Left lung (tissue), 10 donors: ENCODE measurements around the gene C11orf52. TPM values are rescaled to one million over a fixed set of nuclear protein-coding genes. Genes with fewer than 3 reads are reported as not detected.

ENCODE experiments used
- ATAC-seq: fragments of 200-7000 bp; cut with Tn5 transposase; one replicate; pipeline ENCODE4 v1.9.1; 2020; ENCODE audit warnings: moderate library complexity
- DNase-seq, 4 donors: peaks; one replicate each; pipeline ENCODE4 v3.0.0-alpha.2; 2013 to 2020
- H3K27ac ChIP-seq, 2 donors: fragments of 200-600 bp; sonication (generic) in 1 of 2; one replicate each; pipeline versions ENCODE4 v1.5.0 to v1.8.0; 2020 to 2021
- H3K27me3 ChIP-seq, 2 donors: fragments of 200-600 bp; sonication (generic) in 1 of 2; one replicate each; pipeline versions ENCODE4 v1.5.0 to v1.8.0; 2020 to 2021
- H3K36me3 ChIP-seq, 2 donors: fragments of 200-600 bp; sonication (generic) in 1 of 2; one replicate each; pipeline versions ENCODE4 v1.5.0 to v1.8.0; 2020 to 2021
- H3K4me1 ChIP-seq, 2 donors: fragments of 200-600 bp; one replicate each; pipeline ENCODE4 v1.8.0; 2021
- H3K4me3 ChIP-seq, 2 donors: fragments of 200-600 bp; sonication (generic) in 1 of 2; one replicate each; pipeline versions ENCODE4 v1.5.0 to v1.8.0; 2020 to 2021; ENCODE audit warnings: mild to moderate bottlenecking in 1 of 2
- H3K9me3 ChIP-seq, 2 donors: fragments of 200-600 bp; sonication (generic) in 1 of 2; one replicate each; pipeline versions ENCODE4 v1.5.0 to v1.8.0; 2020 to 2021
- intact Hi-C, 2 donors: fragments of 100-400 bp; cut with DNase I; formaldehyde crosslinking; loops; one replicate each; pipeline versions ENCODE4 v1.11.2 to v1.14.2; 2022
- polyA plus RNA-seq, 6 donors: library from polyadenylated mRNA; unstranded; fragments of 120-200 nt; gene quantifications; one replicate each; pipeline ENCODE4 v1.2.1, GENCODE V29; 2013; ENCODE audit not compliant: insufficient read length in 6 of 6
- total RNA-seq, 2 donors: library from RNA; stranded (reverse); fragmentation: NEBNext Ultra II Directional; extraction: Animal tissue kit (Norgen Biotek cat#: 25700); gene quantifications; one replicate each; pipeline ENCODE4 v1.2.1, GENCODE V29; 2021
- TF ChIP-seq, protein P1 (sequence below), 2 donors: fragments of 200-600 bp; sonication (generic) in 1 of 2; IDR thresholded peaks; one replicate each; pipeline versions ENCODE4 v1.5.0 to v1.8.0; 2021; ENCODE audit warnings: antibody characterized with exemption in 2 of 2
- donor health status: DM: no; HTN: yes; CAD: no.
- donor health status: DM: no; HTN: no; CAD: no.

Gene C11orf52
- total and polyA plus RNA-seq, 8 donors, result 5.7 to 15.6 (median 9.1) TPM

DNA sequence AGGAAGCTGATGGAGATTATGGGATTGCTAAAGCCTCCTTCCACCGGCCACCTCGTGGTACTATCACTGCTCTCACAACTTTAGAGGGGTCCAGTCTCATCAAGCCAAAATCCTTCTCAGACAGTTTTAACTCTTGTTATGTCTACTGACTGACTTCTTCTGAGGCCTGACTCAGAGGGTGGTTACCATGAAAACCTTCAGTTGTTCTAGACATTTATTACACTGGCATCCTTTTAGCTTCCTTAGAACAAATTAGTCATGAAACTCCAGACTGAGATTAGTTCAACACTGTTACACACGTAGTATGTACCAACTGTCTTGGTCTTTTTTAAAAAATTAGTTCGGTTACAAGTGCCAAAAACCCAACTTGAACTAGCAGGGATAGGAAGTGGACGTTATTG, 25.9 kb downstream of the C11orf52 start:
- H3K4me1 ChIP-seq, result peaks cover 4 to 7% of the 10 kb centered on the region in 2 donors
- no peaks in the 10 kb centered on the region for H3K36me3 ChIP-seq
- intact Hi-C loops, result no loop called here
- H3K9me3 ChIP-seq, result no peaks in the 10 kb centered on the region
- DNase-seq (no peak), ATAC-seq (peak; percentile 45)
- TF ChIP-seq, protein P1, sequence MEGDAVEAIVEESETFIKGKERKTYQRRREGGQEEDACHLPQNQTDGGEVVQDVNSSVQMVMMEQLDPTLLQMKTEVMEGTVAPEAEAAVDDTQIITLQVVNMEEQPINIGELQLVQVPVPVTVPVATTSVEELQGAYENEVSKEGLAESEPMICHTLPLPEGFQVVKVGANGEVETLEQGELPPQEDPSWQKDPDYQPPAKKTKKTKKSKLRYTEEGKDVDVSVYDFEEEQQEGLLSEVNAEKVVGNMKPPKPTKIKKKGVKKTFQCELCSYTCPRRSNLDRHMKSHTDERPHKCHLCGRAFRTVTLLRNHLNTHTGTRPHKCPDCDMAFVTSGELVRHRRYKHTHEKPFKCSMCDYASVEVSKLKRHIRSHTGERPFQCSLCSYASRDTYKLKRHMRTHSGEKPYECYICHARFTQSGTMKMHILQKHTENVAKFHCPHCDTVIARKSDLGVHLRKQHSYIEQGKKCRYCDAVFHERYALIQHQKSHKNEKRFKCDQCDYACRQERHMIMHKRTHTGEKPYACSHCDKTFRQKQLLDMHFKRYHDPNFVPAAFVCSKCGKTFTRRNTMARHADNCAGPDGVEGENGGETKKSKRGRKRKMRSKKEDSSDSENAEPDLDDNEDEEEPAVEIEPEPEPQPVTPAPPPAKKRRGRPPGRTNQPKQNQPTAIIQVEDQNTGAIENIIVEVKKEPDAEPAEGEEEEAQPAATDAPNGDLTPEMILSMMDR (IDR thresholded peaks at IDR 0.05), result no peak
- H3K27ac ChIP-seq, result peak overlapping the region; percentile 28 to 59
- no peaks in the 10 kb centered on the region for H3K27me3 ChIP-seq
- no peak overlapping the region for H3K4me3 ChIP-seq

DNA sequence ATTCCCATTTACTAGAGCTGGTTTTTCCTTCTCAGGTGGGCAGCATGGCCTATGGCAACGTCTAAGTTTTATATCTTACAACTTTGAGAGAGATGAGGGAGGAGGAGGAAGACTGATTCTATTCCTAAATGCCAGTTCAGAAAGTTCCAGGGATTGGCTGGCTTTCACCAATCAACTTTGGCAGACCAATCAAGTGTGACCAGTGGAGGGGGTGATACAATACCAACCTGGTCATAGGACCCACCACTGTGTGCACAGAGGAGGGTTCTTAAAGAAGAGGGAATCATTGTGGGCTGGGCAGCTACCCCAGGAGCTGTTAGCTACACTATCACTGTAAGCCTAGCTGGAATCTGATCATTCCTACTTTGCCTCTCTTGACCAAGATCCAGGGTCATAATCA, 26.5 kb downstream of the C11orf52 start:
- Histone ChIP-seq H3K27me3 (no peaks in the 10 kb centered on the region), H3K36me3 (no peaks in the 10 kb centered on the region), H3K27ac (peak overlapping the region in 1 of 2 donors; percentile 33), H3K4me3 (no peak overlapping the region), H3K9me3 (no peaks in the 10 kb centered on the region), H3K4me1 (peaks cover 4 to 7% of the 10 kb centered on the region in 2 donors)
- ATAC-seq, result no peak
- intact Hi-C loops, result no loop called here
- DNase-seq, result no peak
- TF ChIP-seq, protein P1 (IDR thresholded peaks at IDR 0.05), result no peak

DNA sequence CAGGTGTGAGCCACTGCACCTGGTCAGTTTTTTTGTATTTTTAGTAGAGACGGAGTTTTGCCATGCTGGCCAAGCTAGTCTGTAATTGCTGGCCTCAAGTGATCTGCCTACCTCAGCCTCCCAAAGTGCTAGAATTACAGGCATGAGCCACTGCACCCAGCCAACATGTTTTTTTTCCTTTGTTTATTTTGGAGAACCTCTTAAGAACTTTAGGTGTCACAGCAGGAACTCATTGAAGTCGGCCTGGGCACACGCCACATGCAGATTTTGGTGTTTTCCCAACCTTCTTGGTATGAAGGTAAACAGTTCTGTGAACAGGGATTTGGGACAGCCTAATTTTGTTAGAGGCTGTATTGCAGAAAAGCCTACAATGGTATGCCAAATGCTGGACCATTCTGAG, 27.8 kb downstream of the C11orf52 start:
- TF ChIP-seq, protein P1 (IDR thresholded peaks at IDR 0.05), result no peak
- H3K36me3 ChIP-seq, result no peaks in the 10 kb centered on the region
- no peaks in the 10 kb centered on the region for H3K27me3 ChIP-seq
- H3K9me3 ChIP-seq, result no peaks in the 10 kb centered on the region
- H3K4me3 ChIP-seq, result no peak overlapping the region
- ATAC-seq (peak; percentile 52), DNase-seq (no peak)
- intact Hi-C loops, result no loop called here
- H3K27ac ChIP-seq, result no peak overlapping the region
- peaks cover 4 to 7% of the 10 kb centered on the region in 2 donors for H3K4me1 ChIP-seq

DNA sequence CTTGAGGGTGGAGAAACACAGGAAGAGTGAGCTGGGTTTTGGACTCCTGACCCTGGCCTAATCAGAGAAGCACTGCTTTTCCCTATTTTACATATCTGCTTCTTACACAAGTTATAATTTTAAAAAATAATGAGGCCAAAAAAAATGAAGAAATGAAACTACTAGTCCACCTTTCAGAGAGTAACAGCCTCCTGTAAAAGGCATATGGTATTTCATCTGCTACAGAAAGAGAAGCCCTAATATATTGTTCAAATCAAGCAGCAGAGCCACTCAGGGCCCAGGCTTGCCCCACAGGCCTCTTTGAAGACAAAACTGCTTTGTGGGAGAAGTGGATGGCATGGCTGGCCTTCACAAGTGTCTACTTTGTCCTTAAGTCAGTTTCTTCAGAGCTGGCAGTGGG, 28.4 kb downstream of the C11orf52 start:
- TF ChIP-seq, protein P1 (IDR thresholded peaks at IDR 0.05), result no peak
- no peak for ATAC-seq
- H3K36me3 ChIP-seq, result no peaks in the 10 kb centered on the region
- H3K4me1 ChIP-seq, result peaks cover 4 to 7% of the 10 kb centered on the region in 2 donors
- no peaks in the 10 kb centered on the region for H3K9me3 ChIP-seq
- intact Hi-C loops, result no loop called here
- no peaks in the 10 kb centered on the region for H3K27me3 ChIP-seq
- DNase-seq, result no peak
- no peak overlapping the region for H3K4me3 ChIP-seq
- H3K27ac ChIP-seq, result no peak overlapping the region

DNA sequence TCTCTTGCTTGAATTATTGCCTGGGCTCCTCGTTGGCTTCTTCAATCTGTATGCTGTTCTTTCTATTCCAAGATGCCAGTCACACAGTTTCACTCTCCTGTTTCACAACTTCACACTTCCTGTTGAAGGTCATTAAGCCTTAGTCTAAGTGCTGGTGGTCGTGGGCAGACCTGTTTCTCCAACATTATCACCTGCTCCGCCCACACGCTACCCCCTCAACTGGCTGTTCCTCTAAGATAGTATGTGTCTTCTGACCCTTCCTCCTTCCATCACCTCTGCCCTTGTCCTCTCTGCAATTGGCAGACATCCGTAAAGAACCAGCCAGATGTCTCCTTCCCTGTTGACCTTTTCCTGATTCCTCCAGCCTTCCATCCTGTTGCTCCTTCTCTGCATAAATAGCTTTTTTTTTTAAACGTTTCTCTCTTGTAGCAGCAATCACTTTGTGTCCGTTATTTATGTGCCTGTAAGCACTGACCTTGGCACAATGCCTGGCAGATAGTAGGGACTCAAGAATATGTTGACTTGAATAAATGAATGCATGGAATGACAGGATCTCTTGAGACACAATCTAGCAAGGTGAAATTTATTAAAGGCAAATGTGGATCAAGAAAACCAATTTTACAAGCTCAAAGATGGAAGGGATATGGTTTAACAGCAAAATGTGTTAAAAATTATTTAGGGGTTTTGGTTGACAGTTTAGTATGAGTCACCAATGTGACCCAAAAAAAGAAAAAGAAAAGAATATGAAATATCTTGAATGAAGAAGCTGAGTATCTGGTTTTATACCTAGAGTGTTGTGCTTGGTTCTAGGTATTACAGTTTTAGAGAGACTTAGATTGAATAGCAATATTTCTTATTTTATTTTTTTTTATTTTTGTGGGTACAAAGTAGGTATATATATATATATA, 31.1 kb downstream of the C11orf52 start:
- ATAC-seq, result no peak
- DNase-seq, result no peak
- H3K4me1 ChIP-seq, result no peaks in the 10 kb centered on the region
- no peaks in the 10 kb centered on the region for H3K36me3 ChIP-seq
- intact Hi-C loops, result no loop called here
- no peak overlapping the region for H3K4me3 ChIP-seq
- no peak overlapping the region for H3K27ac ChIP-seq
- TF ChIP-seq, protein P1 (IDR thresholded peaks at IDR 0.05), result no peak
- no peaks in the 10 kb centered on the region for H3K9me3 ChIP-seq
- no peaks in the 10 kb centered on the region for H3K27me3 ChIP-seq
